Measurements from ENCODE around the gene SLC35D3.

- TF ChIP-seq EZH2 (IDR thresholded peaks at IDR 0.05) (no peak), EZH2phosphoT487 (IDR thresholded peaks at IDR 0.05) (no peak)
Observed at GRCh38 chr6:136947037-136947436, 24.9 kb downstream of the SLC35D3 start.
